Mucosa of descending colon (tissue), 3 donors: Measurements from ENCODE around the gene ETV2. TPM values are rescaled to one million over a fixed set of nuclear protein-coding genes. Genes with fewer than 3 reads are reported as not detected.

Source experiments
- ATAC-seq: fragments of 200-7000 bp; cut with Tn5 transposase; one replicate; pipeline ENCODE4 v1.9.1; 2020; ENCODE audit warnings: mild to moderate bottlenecking, moderate library complexity
- DNase-seq, 3 donors: peaks; one replicate each; pipeline ENCODE4 v3.0.0-alpha.2; 2020
- H3K36me3 ChIP-seq: fragments of 200-600 bp; one replicate; pipeline ENCODE4 v1.8.0; 2021; ENCODE audit warnings: low read depth, mild to moderate bottlenecking
- H3K4me1 ChIP-seq: fragments of 200-600 bp; one replicate; pipeline ENCODE4 v1.8.0; 2021; ENCODE audit warnings: low read depth, mild to moderate bottlenecking
- H3K4me3 ChIP-seq: fragments of 200-600 bp; one replicate; pipeline ENCODE4 v1.8.0; 2021; ENCODE audit warnings: mild to moderate bottlenecking
- H3K9me3 ChIP-seq: fragments of 200-600 bp; one replicate; pipeline ENCODE4 v1.8.0; 2021; ENCODE audit warnings: mild to moderate bottlenecking
- CTCF ChIP-seq: fragments of 200-600 bp; IDR thresholded peaks from one replicate; pipeline ENCODE4 v1.8.0; 2022; ENCODE audit warnings: antibody characterized with exemption, mild to moderate bottlenecking
- intact Hi-C, 2 donors: fragments of 100-400 bp; cut with DNase I in 1 of 2; cut with micrococcal nuclease in 1 of 2; formaldehyde crosslinking; loops; one replicate each; pipeline versions ENCODE4 v1.11.0 to v1.11.1; 2022; cut with DNase I, micrococcal nuclease
- total RNA-seq, 3 donors: library from RNA; stranded (reverse); fragmentation: NEBNext Ultra II Directional in 2 of 3; extraction: Animal tissue kit (Norgen Biotek cat#: 25700) in 2 of 3; gene quantifications; one replicate each; pipeline versions ENCODE4 v1.2.1 to v1.2.4, GENCODE V29; 2021 to 2023
- donor health status: DM: no; HTN: no; CAD: no; lungs with moderate emphysema.
- donor health status: DM: no; HTN: no; CAD: no.
- donor health status: DM: no; HTN: yes; CAD: no.

The ETV2 gene
- total RNA-seq, 3 donors from 2014 or later = 0.76 to 2.0 (median 1.1) TPM

DNA sequence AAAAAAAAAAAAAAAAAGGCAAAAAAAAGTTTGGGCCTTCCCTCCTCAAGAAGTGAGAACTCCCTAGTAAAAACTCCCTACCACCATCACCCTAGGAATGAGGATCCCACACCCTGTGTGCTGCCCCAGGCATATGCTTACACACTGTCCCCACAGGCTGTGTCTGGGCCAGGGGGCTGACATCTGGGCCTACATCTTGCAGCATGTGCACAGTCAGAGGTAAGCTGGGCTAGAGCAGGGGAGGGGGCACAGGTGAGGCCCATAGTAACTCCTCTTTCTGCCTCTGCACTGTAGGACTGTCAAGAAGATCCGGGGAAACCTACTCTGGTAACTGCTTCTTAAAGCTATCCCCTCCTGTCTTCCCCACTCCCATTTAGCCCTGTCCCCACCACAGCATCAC is 28.0 kb upstream of the ETV2 start:
- intact Hi-C loops = no loop called here
- Histone ChIP-seq H3K9me3 (peaks cover 3% of the 10 kb centered on the region), H3K36me3 (no peaks in the 10 kb centered on the region), H3K4me1 (peaks cover 4% of the 10 kb centered on the region), H3K4me3 (no peak overlapping the region)
- no peak for TF ChIP-seq CTCF
- ATAC-seq (no peak), DNase-seq (no peak)

DNA sequence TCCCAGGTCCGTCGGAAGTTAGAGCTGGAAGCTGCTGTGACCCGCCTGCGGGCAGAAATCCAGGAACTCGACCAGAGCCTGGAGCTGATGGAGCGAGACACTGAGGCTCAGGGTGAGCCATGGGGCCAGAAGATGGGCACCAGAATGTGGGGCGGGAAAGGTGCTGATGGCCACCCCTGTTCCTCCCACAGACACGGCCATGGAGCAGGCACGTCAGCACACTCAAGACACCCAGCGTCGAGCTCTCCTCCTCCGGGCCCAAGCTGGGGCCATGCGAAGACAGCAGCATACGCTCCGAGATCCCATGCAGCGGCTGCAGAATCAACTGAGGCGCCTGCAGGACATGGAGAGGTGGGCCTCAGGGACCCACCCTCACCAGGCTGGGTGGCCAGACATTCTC is 26.5 kb upstream of the ETV2 start:
- no peak for DNase-seq
- intact Hi-C loops = no loop called here

DNA sequence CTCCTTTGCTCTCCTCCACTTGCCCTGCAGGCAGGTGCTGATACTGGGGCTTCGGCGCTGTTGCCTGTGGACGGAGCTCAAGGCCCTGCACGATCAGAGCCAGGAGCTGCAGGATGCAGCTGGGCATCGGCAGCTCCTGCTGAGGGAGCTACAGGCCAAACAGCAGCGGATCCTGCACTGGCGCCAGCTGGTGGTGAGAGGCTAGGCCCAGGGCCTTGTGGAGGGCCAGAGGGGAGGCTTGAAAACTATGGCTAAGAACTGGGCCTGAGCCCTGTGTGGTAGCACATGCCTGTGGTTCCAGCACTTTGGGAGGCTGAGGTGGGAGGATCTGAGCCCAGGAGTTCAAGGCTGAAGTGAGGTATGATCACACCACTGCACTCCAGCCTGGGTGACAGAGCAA is 22.7 kb upstream of the ETV2 start:
- Histone ChIP-seq H3K9me3 (no peaks in the 10 kb centered on the region), H3K36me3 (no peaks in the 10 kb centered on the region), H3K4me1 (no peaks in the 10 kb centered on the region), H3K4me3 (no peak overlapping the region)
- no peak for DNase-seq
- no peak for TF ChIP-seq CTCF
- ATAC-seq = no peak
- intact Hi-C loops = no loop called here

More for the DNA sequence above, 26.5 kb upstream of the ETV2 start:
- Histone ChIP-seq H3K9me3 (no peaks in the 10 kb centered on the region), H3K4me3 (no peak overlapping the region), H3K36me3 (no peaks in the 10 kb centered on the region), H3K4me1 (peaks cover 4% of the 10 kb centered on the region)
- no peak for TF ChIP-seq CTCF
- no peak for ATAC-seq

GRCh38 chr19:35619290-35619923 is 22.1 kb upstream of the ETV2 start:
- DNase-seq (no peak), ATAC-seq (no peak)
- no peaks in the 10 kb centered on the region for H3K9me3 ChIP-seq
- H3K4me3 ChIP-seq = no peak overlapping the region
- no peaks in the 10 kb centered on the region for H3K36me3 ChIP-seq
- H3K4me1 ChIP-seq = no peaks in the 10 kb centered on the region
- intact Hi-C loops = no loop called here
- TF ChIP-seq CTCF = no peak

DNA sequence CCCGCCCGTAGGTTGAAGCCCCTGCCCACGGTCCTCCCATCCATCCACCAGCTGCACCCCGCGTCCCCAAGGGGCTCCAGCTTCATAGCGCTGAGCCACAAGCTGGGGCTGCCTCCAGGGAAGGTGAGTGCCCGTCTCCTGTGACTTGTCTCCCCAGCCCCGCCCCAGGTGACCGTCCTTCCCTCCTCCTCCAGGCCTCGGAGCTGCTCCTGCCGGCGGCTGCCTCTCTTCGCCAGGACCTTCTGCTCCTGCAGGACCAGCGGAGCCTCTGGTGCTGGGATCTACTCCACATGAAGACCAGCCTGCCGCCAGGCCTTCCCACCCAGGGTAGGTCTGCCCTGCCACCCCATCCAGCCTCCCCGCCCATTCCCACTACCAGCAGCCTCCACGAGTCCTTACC is 21.5 kb upstream of the ETV2 start:
- ATAC-seq (no peak), DNase-seq (no peak)
- Histone ChIP-seq H3K9me3 (no peaks in the 10 kb centered on the region), H3K4me3 (no peak overlapping the region), H3K36me3 (no peaks in the 10 kb centered on the region), H3K4me1 (no peaks in the 10 kb centered on the region)
- intact Hi-C loops = no loop called here
- TF ChIP-seq CTCF = no peak

GRCh38 chr19:35621708-35622107 is 19.8 kb upstream of the ETV2 start:
- H3K9me3 ChIP-seq = no peaks in the 10 kb centered on the region

More at GRCh38 chr19:35621708-35622107, 19.8 kb upstream of the ETV2 start:
- Histone ChIP-seq H3K36me3 (no peaks in the 10 kb centered on the region), H3K4me3 (no peak overlapping the region), H3K4me1 (no peaks in the 10 kb centered on the region)
- DNase-seq = no peak
- no peak for TF ChIP-seq CTCF
- ATAC-seq = no peak
- intact Hi-C loops = no loop called here
